Left ventricle myocardium superior (tissue), 1 donor: ENCODE results near the gene ITPR2. TPM values are rescaled to one million over a fixed set of nuclear protein-coding genes. Genes with fewer than 3 reads are reported as not detected.

Experiments
- ATAC-seq: fragments of 200-7000 bp; cut with Tn5 transposase; one replicate; pipeline ENCODE4 v1.9.1; 2020; ENCODE audit warnings: mild to moderate bottlenecking, moderate library complexity
- DNase-seq: peaks from one replicate; pipeline ENCODE4 v3.0.0-alpha.2; 2020
- intact Hi-C: fragments of 100-400 bp; cut with micrococcal nuclease; formaldehyde crosslinking; loops from one replicate; pipeline ENCODE4 v1.11.0; 2022
- total RNA-seq: library from RNA; stranded (reverse); fragmentation: NEBNext Ultra II Directional; extraction: Animal tissue kit (Norgen Biotek cat#: 25700); gene quantifications from one replicate; pipeline ENCODE4 v1.2.1, GENCODE V29; 2021
- donor health status: DM: no; HTN: yes; CAD: no; lungs with severe emphysema.

ITPR2 gene
- total RNA-seq, 1 donor from 2014 or later, result 10.5 TPM

- intact Hi-C loops, result no loop called here
- ATAC-seq, result no peak
- no peak for DNase-seq
Measured at GRCh38 chr12:26425587-26426260, 407.3 kb downstream of the ITPR2 start.

DNA sequence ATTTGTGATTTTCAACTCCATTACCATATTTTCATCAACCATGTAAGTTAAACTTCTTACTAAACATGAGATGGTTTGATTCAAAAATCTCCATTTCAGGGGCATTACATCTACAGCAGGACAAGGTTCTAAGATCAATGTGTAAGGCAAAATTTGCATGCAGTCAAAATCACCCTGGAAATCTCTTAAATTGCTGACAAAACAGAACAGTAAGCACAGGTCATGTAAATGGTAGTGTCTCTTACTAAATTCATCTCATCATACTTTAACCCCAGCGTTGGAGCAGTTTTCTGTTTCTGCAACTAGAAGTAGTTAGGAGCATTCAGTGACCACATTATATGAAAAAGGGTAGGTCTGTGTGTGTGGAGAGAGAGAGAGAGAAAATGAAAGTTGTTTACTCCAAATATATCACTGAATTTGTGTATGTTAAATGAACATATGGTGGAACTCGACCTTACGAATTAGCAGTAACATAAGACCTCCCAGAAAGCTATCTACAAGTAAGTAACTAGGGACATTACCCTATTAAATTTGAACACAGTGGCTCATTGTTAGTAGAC is 410.1 kb downstream of the ITPR2 start:
- ATAC-seq, result no peak
- intact Hi-C loops, result no loop called here
- DNase-seq, result no peak

- DNase-seq (no peak), ATAC-seq (no peak)
- intact Hi-C loops, result no loop called here
Measured at GRCh38 chr12:26416550-26416949, 416.4 kb downstream of the ITPR2 start.

DNA sequence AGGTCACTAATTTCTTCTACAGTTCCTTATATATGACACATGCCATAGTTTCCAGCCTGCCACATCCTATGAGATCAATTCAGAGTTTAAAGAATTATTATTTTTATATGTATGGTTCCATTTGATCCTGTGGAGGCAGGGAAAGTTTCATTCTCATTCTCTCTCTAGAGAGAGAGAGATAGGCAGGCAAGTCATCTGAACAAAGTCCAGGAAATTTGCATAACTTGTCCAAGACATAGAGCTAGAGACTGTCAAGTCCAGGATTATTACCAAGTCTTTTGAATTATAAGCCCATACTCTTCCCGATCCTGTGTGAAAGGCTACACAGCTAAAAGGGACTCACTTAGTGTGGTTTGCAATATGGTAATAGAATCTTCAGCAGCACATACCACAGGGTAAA is 422.3 kb downstream of the ITPR2 start:
- intact Hi-C loops, result no loop called here
- DNase-seq, result no peak
- no peak for ATAC-seq

GRCh38 chr12:26406813-26407212 is 426.2 kb downstream of the ITPR2 start:
- intact Hi-C loops, result no loop called here
- ATAC-seq (no peak), DNase-seq (no peak)

DNA sequence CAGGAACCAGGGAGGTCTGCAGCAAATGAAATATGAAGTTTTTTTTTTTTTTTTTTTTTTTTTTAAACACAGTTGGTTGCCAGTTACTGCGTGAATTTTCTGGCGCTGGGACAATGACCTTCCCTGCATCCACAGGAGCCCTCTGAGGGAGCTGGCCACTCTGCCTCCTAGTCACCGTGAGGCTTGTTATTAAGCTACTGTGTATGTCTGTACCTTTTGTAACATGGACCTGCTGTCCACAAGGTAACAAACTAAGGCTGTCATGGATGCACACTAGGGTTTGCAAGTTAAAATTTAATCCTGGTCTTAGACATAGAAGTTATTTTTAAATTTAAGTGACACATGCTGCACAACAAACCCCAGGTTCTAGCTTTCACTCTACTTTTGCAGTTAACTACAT is 426.6 kb downstream of the ITPR2 start:
- ATAC-seq (no peak), DNase-seq (no peak)
- intact Hi-C loops, result no loop called here

DNA sequence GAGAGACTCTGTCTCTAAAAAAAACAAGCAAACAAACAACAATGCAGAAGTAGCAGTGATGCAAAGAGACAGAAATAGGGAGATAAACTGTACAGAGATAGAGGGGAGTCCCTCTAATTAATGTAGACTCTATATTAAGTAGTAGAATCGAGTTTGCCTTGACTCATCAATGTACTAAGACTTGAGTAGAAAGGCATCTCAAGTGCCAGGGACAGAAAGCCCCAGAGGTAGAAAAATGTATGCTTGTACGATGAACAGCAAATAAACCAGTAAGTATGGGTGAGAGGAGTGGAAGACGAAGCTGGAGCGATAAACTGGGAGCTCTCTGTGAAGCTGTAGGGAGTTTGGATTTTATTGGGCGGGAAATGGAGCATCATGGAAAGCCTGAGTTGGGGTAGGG is 429.4 kb downstream of the ITPR2 start:
- intact Hi-C loops, result no loop called here
- DNase-seq (no peak), ATAC-seq (no peak)

- intact Hi-C loops, result no loop called here
- ATAC-seq (peak; percentile 63), DNase-seq (no peak)
Measured at GRCh38 chr12:26402648-26403047, 430.3 kb downstream of the ITPR2 start.

GRCh38 chr12:26401874-26402273 is 431.1 kb downstream of the ITPR2 start:
- DNase-seq (no peak), ATAC-seq (no peak)
- intact Hi-C loops, result no loop called here

DNA sequence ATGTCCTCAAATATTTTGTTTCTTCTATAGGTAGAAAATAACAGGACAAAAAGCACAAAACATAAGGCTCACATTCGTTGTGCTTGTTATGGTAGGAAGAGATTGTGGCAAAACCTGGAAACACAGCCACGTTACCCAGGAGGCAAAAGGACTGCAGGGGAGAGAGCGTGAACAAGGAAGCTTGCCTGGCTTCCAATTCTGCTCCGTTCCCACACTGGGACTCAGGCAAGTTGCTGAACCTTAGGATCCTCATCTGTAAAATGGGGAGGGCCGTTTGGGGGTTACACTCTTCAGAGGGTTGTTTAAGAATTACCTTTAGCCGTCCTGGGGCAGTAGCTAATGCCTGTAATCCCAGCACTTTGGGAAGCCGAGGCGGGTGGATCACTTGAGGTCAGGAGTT is 432.4 kb downstream of the ITPR2 start:
- DNase-seq (no peak), ATAC-seq (no peak)
- intact Hi-C loops, result no loop called here

GRCh38 chr12:26399381-26399780 is 433.6 kb downstream of the ITPR2 start:
- DNase-seq (no peak), ATAC-seq (no peak)
- intact Hi-C loops, result no loop called here

DNA sequence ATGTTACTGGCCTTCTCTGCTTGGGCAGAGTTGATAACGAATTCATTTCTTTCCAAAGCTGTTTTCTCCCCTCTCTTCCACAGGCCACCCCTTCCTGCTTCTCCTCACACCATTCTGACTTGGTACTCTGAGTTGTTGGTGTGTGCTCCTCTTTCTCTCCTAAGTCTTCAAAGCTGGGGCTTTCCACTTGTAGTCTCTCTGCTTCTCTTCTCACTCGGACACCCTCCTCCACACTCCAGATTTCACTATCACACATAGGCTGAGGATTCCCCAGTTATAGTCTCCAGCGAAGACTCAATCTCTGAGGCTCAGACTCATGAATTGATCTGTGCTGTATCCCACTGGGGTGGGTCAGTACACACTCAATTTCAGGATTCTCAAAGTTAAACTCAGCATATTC is 436.6 kb downstream of the ITPR2 start:
- no peak for DNase-seq
- intact Hi-C loops, result no loop called here
- no peak for ATAC-seq

DNA sequence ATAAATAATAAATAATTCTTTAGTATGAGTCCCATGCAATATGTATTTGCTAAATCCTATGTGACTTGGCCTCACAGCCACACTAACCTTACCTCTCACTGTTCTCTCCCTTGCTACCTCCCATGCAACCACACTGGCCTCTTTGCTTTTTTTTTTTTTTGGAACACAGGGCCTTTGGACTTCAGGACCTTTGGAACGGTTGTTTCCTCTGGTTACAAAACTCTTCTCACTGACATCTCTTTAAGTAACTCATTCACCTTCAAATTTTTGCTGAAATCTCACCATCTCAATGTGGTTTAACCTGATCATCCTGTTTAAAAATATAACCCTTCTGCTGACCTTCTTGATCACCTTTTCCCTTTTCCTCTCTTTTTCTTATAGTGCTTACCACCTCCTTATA is 443.7 kb downstream of the ITPR2 start:
- ATAC-seq, result no peak
- intact Hi-C loops, result no loop called here

GRCh38 chr12:26384536-26384935 is 448.5 kb downstream of the ITPR2 start:
- ATAC-seq (no peak), DNase-seq (no peak)
- intact Hi-C loops, result no loop called here

More for the DNA sequence above, 443.7 kb downstream of the ITPR2 start:
- DNase-seq, result no peak

DNA sequence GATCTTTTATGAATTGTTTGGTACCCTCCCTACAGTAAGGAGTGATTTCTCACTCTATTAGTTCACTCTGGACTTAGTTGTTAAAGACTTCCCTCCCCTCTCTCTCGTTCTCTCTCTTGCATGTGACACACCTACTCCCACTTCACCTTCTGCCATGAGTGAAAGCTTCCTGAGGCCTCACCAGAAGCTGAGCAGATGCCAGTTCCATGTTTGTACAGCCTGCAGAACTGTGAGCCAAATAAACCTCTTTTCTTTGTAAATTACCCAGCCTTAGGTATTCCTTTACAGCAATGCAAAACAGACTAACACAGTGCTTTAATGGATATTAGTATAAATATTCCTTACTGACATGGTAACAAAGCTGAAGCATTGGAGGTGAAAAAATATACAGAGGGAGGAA is 450.0 kb downstream of the ITPR2 start:
- intact Hi-C loops, result no loop called here
- DNase-seq (no peak), ATAC-seq (no peak)

- intact Hi-C loops, result no loop called here
- DNase-seq (no peak), ATAC-seq (no peak)
Measured at GRCh38 chr12:26380897-26381296, 452.1 kb downstream of the ITPR2 start.

- intact Hi-C loops, result no loop called here
- DNase-seq, result no peak
- no peak for ATAC-seq
Measured at GRCh38 chr12:26379777-26380467, 453.1 kb downstream of the ITPR2 start.

DNA sequence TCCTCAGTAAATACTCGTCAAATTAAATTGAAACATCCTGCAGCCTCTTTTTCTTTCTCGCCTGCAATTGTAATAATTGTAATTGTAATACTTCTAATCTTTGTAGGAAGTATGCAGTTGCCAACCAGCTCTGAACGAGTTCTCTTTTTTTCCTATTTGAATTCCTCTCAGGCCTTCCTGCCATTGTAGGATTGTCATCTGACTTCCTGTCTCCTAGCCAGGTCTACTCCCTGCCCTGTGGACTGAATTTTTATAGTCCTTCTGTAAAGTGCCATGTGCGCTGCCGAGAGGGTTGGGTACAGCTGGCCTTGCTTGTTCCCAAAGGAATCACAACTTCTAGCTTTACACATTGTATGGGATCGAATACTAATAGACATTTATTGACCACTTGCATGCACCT is 454.3 kb downstream of the ITPR2 start:
- DNase-seq (no peak), ATAC-seq (peak; percentile 74)
- intact Hi-C loops, result no loop called here

DNA sequence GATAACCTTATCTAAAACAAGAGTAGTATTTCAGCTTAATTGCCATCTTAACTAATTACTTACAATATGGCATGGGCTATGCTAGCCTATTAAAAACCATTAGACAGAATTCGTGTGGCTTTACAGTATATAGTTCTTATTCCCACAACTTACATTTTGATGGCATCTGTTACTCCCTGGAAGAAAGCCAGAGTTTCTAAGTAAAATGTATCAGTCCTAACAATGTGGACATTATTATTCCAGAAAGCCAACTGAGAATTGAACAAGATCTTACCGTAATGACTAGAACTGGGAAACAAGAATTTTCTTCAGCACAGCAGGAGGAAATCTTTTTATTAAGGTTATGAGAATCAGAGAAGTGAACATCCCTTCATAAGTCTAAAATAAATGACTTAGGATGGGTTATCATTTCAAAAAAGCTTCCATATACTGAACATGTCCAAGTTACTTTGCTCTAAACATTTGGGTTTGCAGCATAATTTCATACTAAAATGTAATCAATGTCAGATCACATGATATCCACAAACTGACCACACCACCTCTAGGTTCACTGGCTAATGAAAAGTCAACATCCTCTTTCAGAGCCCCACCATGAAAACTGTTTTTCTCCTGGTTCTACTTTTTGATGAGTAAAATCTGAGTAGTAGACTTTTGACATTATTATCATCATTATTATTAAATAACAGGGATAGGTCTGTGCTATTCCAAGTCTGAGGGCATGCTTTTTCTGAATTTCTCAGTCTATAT is 457.9 kb downstream of the ITPR2 start:
- ATAC-seq (no peak), DNase-seq (no peak)
- intact Hi-C loops, result no loop called here
